Activated CD4-positive, CD25-positive, alpha-beta regulatory T cell treated with anti-CD3 and anti-CD28 coated beads, Interleukin-2, amount 50 U/mL, for 16 hours (primary cell): ENCODE results near the gene TMEM121B.
A peak's percentile ranks its signal among the peaks of the same experiment; 100 is the strongest.

Experiments used
- DNase-seq: peaks from one replicate; pipeline ENCODE4 v3.0.0-alpha.2; 2020; ENCODE audit warnings: low read depth, low spot score

TMEM121B gene

GRCh38 chr22:17091851-17092250 lies 29.3 kb downstream of the TMEM121B start:
- DNase-seq = no peak

DNA sequence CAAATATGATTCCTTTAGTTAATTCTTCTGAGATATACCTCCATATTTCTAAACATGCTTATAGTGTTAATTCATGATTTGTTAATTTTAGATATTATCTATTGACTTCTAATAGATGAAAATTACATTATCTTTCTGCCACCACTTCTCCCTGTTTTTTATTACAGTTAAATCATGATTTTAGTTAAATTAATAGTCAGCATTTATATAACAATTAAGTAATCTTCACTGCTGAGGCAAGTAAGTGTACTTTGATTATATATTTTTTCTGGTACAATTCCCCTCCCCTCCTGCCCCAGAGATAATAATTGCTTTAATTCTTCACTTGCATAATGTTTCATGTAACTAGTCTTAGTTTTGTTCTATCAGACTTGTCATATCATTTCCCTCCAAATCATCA lies 30.6 kb downstream of the TMEM121B start:
- no peak for DNase-seq

DNA sequence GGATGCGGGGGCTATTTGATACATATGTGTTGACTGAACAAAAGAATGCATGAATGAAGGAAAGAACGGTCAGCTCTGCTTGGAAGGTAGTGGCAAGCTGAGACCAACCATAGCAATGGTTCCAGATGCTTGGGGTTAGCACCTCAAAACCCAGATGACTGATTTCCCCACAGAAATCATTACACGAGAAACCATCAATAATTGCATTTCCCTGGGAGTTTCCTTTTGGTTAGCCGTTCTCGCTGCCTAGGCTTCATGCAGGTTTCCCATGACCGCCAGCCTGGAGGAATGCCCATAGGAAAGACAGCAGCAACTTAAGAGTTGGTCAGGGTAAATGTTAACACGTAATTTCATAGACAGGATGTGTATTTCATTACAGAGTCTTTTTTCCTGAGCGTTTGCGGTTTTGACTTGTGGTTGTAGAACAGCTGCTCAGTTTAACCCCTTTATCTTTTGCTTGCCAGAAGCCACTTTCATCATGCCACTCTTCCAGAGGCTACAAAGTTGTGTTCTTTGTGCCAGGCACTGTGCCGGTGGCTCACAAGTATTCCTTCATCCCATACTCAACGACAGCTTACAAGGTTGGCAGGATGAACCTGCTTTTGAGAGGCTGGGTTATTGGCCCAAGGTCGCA lies 33.5 kb downstream of the TMEM121B start:
- DNase-seq = no peak

DNA sequence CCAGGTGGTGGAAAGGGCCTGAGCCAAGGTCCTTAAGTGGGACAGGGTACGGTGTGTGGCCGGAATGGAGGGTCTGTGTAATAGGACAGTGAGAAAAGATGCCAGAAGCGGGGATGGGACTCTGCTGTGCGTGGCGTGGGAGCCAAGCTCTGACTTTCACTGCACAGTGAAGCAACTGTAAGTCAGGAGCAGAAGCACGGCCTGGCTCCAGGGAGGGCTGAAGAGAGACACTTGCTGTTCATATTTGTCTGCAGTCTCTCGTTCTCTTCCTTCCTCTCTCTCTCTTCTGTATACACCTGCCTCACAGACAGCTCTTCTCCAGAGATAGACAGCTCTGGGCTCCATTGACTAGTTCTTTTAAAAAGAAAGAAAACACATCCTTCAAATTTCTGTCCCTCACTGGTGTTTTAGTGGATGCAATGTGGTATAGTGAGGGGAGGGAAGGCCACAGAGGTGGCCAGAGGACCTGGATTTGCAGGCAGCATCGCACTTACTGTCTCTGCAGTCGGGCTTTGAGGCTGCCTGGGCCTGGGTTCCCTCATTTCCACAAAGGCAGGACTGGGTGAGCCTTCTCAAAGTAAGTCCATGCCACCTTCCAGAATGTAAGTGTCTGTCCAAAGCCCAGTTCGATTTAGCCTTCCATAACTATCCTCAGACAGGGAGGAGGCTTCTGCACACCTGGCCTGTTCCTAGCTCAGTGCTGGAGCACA lies 34.2 kb downstream of the TMEM121B start:
- no peak for DNase-seq

DNA sequence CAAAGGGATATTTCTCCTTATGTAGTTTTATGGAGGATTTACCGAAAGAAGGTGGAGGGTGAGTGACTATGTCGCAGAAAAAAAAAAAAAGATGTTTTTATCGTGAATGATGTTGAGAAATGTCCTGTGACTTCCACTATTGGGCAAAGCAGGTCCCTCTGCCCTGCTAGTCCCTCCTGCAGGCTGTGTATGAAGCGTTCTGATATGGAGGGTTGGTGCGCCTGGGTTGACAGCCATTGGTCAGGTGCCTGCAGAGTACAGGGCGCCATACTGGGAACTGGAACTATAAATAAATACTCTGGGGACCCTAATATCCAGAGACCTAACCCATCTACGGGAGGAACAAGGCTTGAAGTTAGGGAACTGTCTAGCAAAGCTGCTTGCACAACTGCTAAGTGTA lies 34.9 kb downstream of the TMEM121B start:
- no peak for DNase-seq

GRCh38 chr22:17085277-17086181 lies 35.6 kb downstream of the TMEM121B start:
- no peak for DNase-seq

DNA sequence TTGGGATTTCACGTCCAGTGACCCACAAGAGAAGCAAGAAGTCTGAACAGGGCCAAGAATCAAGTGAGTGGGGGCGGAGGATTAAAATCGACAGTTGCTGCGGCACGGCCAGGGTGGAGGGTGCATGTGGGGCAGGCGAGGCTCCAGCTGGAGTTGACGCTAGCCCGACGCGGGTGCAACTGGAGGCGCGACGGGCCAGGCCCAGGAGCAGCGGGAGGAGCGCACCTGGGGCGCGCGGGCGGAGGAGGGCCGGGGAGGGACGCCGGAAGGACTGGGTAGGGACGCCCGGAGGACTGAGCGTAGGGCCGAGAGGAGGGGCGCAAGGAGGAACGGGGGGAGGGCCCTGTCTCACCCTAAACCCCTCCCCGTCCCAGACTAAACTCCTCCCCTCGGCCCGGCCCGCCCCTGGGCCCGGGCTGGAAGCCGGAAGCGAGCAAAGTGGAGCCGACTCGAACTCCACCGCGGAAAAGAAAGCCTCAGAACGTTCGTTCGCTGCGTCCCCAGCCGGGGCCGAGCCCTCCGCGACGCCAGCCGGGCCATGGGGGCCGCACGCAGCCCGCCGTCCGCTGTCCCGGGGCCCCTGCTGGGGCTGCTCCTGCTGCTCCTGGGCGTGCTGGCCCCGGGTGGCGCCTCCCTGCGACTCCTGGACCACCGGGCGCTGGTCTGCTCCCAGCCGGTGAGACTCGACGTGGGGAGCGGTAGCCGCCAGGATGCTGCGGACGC lies 36.4 kb downstream of the TMEM121B start, which contains the start of gene IL17RA:
Gene IL17RA, plus strand, starts transcription at position 447 of the 723 bp plus-strand sequence. Its CDS starts 92 bp downstream, at position 539.
- peak; percentile 88 for DNase-seq

- DNase-seq = no peak
Measured at GRCh38 chr22:17083811-17084441, 37.2 kb downstream of the TMEM121B start.

GRCh38 chr22:17083255-17083654 lies 37.9 kb downstream of the TMEM121B start:
- no peak for DNase-seq

DNA sequence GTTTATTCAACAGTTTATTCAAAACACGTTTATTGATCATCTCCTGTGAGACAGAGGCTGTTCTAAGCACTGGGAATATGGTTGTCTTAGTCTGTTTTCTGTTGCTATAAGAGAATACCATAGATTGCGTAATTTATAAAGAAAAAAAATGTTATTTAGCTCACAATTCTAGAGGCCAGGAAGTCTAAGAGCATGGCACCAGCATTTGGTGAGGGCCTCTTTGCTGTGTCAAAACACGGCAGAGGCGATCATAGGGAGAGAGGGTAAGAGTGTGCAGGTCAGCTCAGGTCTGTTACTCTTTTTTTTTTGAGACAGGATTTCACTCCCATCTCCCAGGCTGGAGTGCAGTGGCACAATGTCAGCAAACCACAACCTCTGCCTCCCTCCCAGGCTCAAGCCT lies 41.6 kb downstream of the TMEM121B start:
- DNase-seq = no peak

DNA sequence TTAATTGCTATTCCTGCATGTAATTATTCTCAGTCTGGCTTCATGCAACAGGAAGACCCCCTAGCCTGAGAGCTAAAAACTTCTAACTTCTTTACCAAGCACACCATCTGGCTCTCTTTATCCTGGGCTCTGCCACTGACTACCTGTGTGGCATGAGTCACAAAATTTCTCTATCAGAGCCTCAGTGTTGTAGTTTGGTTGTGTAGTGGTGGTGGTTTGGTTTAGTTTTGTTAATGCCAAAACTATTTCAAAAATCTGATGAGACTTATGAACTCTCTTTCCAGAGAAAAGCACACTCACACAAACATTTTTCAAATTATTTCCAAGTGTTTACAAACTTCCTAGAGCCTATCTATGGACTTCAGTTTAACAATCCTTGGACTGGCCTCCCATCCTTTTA lies 43.9 kb downstream of the TMEM121B start:
- no peak for DNase-seq

DNA sequence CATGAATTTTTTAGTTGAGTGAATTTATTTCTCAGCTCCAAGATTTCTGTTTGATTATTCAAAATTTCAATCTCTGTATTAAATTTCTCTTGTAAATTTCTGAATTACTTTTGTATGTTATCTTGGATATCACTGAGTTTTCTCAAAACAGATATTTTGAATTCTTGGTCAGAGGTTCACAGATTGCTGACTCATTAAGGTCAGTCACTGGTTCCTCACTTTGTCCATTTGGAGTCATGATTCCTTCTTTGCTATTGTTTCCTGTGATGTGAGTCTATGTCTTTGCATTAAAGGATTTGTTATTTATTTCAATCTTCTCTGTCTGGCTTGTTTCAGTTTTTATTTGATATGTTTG lies 46.5 kb downstream of the TMEM121B start:
- no peak for DNase-seq

DNA sequence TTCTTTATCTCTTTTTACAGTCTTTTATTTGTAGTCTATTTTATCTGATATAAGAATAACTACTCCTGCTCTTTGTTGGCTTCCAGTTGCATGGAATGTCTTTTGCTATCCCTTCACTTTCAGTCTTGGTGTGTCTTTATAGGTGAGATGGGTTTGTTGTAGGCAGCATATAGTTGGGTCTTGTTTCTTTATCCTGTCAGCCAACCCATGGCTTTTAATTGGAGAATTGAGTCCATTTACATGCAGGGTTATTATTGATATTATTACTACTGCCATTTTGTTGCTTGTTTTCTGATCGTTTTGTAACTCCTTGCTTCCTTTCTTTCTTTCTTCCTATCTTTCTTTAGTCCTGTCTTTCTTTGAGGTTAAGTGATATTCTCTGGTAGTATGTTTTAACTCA lies 48.3 kb downstream of the TMEM121B start:
- DNase-seq = no peak
